Glutamatergic neuron (in vitro differentiated cells): ENCODE data around the gene PRKAB1. TPM values are rescaled to one million over a fixed set of nuclear protein-coding genes. Genes with fewer than 3 reads are reported as not detected.

Experiments
- DNase-seq: peaks from one replicate; pipeline ENCODE4 v3.0.0; 2022
- H3K27ac Mint-ChIP-seq: one replicate; pipeline ENCODE4 v1.8.0; 2020; ENCODE audit warnings: mild to moderate bottlenecking, mixed read lengths, inconsistent platforms; ENCODE audit not compliant: unreplicated experiment
- H3K27me3 Mint-ChIP-seq: one replicate; pipeline ENCODE4 v1.8.0; 2020; ENCODE audit warnings: mild to moderate bottlenecking, moderate library complexity, mixed read lengths, inconsistent platforms; ENCODE audit not compliant: unreplicated experiment
- H3K36me3 Mint-ChIP-seq: one replicate; pipeline ENCODE4 v1.8.0; 2020; ENCODE audit warnings: mild to moderate bottlenecking, mixed read lengths, inconsistent platforms; ENCODE audit not compliant: unreplicated experiment
- H3K4me1 Mint-ChIP-seq: one replicate; pipeline ENCODE4 v1.8.0; 2020; ENCODE audit warnings: mild to moderate bottlenecking, low read depth, mixed read lengths, inconsistent platforms; ENCODE audit not compliant: unreplicated experiment
- H3K4me3 Mint-ChIP-seq: one replicate; pipeline ENCODE4 v1.8.0; 2020; ENCODE audit warnings: mild to moderate bottlenecking, mixed read lengths, inconsistent platforms; ENCODE audit not compliant: unreplicated experiment
- H3K9me3 Mint-ChIP-seq: one replicate; pipeline ENCODE4 v1.8.0; 2020; ENCODE audit warnings: mild to moderate bottlenecking, moderate library complexity, mixed read lengths, inconsistent platforms; ENCODE audit not compliant: unreplicated experiment
- total RNA-seq: library from RNA; stranded (reverse); fragmentation: NEBNext Ultra II Directional; extraction: Animal tissue kit (Norgen Biotek cat#: 25700); gene quantifications from one replicate; pipeline ENCODE4 v1.2.1, GENCODE V29; 2021; ENCODE audit not compliant: unreplicated experiment
- TF ChIP-seq, protein P1 (sequence below): fragments of 200-600 bp; sonication (generic); IDR thresholded peaks from one replicate; pipeline ENCODE4 v1.5.0; 2021; ENCODE audit not compliant: partially characterized antibody, unreplicated experiment

Gene PRKAB1
- total RNA-seq, 1 donor from 2014 or later, result 37.5 TPM

GRCh38 chr12:119664642-119665041, 3.3 kb upstream of the PRKAB1 start:
- H3K27me3 Mint-ChIP-seq, result no peaks in the 10 kb centered on the region
- no peak overlapping the region for H3K4me3 Mint-ChIP-seq
- no peak for DNase-seq
- H3K36me3 Mint-ChIP-seq, result no peaks in the 10 kb centered on the region
- H3K27ac Mint-ChIP-seq, result no peak overlapping the region
- H3K4me1 Mint-ChIP-seq, result no peaks in the 10 kb centered on the region
- TF ChIP-seq, protein P1, sequence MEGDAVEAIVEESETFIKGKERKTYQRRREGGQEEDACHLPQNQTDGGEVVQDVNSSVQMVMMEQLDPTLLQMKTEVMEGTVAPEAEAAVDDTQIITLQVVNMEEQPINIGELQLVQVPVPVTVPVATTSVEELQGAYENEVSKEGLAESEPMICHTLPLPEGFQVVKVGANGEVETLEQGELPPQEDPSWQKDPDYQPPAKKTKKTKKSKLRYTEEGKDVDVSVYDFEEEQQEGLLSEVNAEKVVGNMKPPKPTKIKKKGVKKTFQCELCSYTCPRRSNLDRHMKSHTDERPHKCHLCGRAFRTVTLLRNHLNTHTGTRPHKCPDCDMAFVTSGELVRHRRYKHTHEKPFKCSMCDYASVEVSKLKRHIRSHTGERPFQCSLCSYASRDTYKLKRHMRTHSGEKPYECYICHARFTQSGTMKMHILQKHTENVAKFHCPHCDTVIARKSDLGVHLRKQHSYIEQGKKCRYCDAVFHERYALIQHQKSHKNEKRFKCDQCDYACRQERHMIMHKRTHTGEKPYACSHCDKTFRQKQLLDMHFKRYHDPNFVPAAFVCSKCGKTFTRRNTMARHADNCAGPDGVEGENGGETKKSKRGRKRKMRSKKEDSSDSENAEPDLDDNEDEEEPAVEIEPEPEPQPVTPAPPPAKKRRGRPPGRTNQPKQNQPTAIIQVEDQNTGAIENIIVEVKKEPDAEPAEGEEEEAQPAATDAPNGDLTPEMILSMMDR, result no peak
- no peaks in the 10 kb centered on the region for H3K9me3 Mint-ChIP-seq

GRCh38 chr12:119665164-119665929, 2.6 kb upstream of the PRKAB1 start:
- Mint-ChIP-seq H3K27ac (no peak overlapping the region), H3K9me3 (no peaks in the 10 kb centered on the region), H3K36me3 (no peaks in the 10 kb centered on the region), H3K4me3 (no peak overlapping the region), H3K27me3 (no peaks in the 10 kb centered on the region), H3K4me1 (peaks cover 2% of the 10 kb centered on the region)
- no peak for DNase-seq
- TF ChIP-seq, protein P1, result no peak

- Mint-ChIP-seq H3K9me3 (no peaks in the 10 kb centered on the region), H3K4me3 (no peak overlapping the region), H3K27me3 (no peaks in the 10 kb centered on the region), H3K36me3 (no peaks in the 10 kb centered on the region), H3K27ac (no peak overlapping the region), H3K4me1 (peaks cover 2% of the 10 kb centered on the region)
- TF ChIP-seq, protein P1, result no peak
- DNase-seq, result no peak
Measured at GRCh38 chr12:119666226-119666795, 1.6 kb upstream of the PRKAB1 start.

- Mint-ChIP-seq H3K27ac (peak overlapping the region; percentile 45), H3K36me3 (no peaks in the 10 kb centered on the region), H3K4me1 (peaks cover 2% of the 10 kb centered on the region), H3K27me3 (no peaks in the 10 kb centered on the region), H3K4me3 (peak overlapping the region; percentile 66), H3K9me3 (no peaks in the 10 kb centered on the region)
- DNase-seq, result no peak
- TF ChIP-seq, protein P1, result no peak
Measured at GRCh38 chr12:119666900-119667576, 895 bp upstream of the PRKAB1 start.
